B cell (primary cell): ENCODE results near the gene LPCAT4. TPM values are rescaled to one million over a fixed set of nuclear protein-coding genes. Genes with fewer than 3 reads are reported as not detected.

ENCODE experiments used
- ATAC-seq: fragments of 200-7000 bp; cut with Tn5 transposase; one replicate; pipeline ENCODE4 v1.10.0; 2021; ENCODE audit warnings: low read depth, mild to moderate bottlenecking, moderate number of reproducible peaks, moderate library complexity
- CTCF ChIA-PET: fragments of 350-600 bp; sonication (Branson Sonifier 250); formaldehyde crosslinking; loops from one replicate; lab custom pipeline; 2021; ENCODE audit warnings: antibody characterized with exemption, inconsistent platforms; lab: Charles Lee
- POLR2A ChIA-PET: fragments of 350-600 bp; sonication (Branson Sonifier 250); formaldehyde crosslinking; loops from one replicate; lab custom pipeline; 2021; ENCODE audit warnings: antibody characterized with exemption; lab: Charles Lee
- DNase-seq: peaks from one replicate; pipeline ENCODE4 v3.0.0; 2013
- H2AFZ ChIP-seq: 2 replicates; pipeline ENCODE4 v1.6.1; 2012; ENCODE audit warnings: mild to moderate bottlenecking, low read depth, low read length; ENCODE audit not compliant: insufficient read depth, poor library complexity, severe bottlenecking
- H3K27ac ChIP-seq, 2 donors: 1 replicate in 1 of 2; 2 replicates in 1 of 2; pipeline ENCODE4 v1.5.1; 2012 to 2013; ENCODE audit warnings: low read length in 2 of 2, mild to moderate bottlenecking in 2 of 2, moderate library complexity in 1 of 2
- H3K27me3 ChIP-seq, 4 experiments: fragments of 200-600 bp in 1 of 4; sonication (generic) in 1 of 4; replicated peaks in 1 of 4; 1 replicate in 2 of 4; 2 replicates in 2 of 4; pipeline versions ENCODE4 v1.6.1 to v1.7.0; 2013 to 2016; ENCODE audit warnings: low read length in 3 of 4, mild to moderate bottlenecking in 2 of 4, mixed read lengths in 1 of 4, moderate library complexity in 1 of 4; ENCODE audit not compliant: insufficient read depth in 4 of 4, control insufficient read depth in 3 of 4; ENCODE audit errors: control extremely low read depth in 1 of 4
- H3K36me3 ChIP-seq, 2 experiments: replicated peaks in 1 of 2; 1 replicate in 1 of 2; 2 replicates in 1 of 2; pipeline versions ENCODE4 v1.6.1 to v1.7.1; 2013; ENCODE audit warnings: low read length in 1 of 2; ENCODE audit not compliant: insufficient read depth in 2 of 2, control insufficient read depth in 1 of 2; ENCODE audit errors: control extremely low read depth in 1 of 2, extremely low read depth in 1 of 2
- H3K4me1 ChIP-seq, 2 donors: fragments of 200-600 bp in 1 of 2; sonication (generic) in 1 of 2; 1 replicate in 1 of 2; 2 replicates in 1 of 2; pipeline versions ENCODE4 v1.5.1 to v1.6.1; 2013 to 2017; ENCODE audit warnings: low read length in 2 of 2; ENCODE audit not compliant: control insufficient read depth in 2 of 2, insufficient read depth in 2 of 2
- H3K4me2 ChIP-seq: replicated peaks from 2 replicates; pipeline ENCODE3; 2012; ENCODE audit warnings: mild to moderate bottlenecking, low read depth, low read length; ENCODE audit not compliant: poor library complexity, severe bottlenecking
- H3K4me3 ChIP-seq, 5 experiments: fragments of 200-600 bp in 1 of 5; sonication (generic) in 1 of 5; 1 replicate in 3 of 5; 2 replicates in 2 of 5; pipeline versions ENCODE4 v1.5.1 to v1.7.0; 2011 to 2016; ENCODE audit warnings: low read length in 4 of 5, mild to moderate bottlenecking in 4 of 5, low read depth in 2 of 5, control low read depth in 1 of 5, moderate library complexity in 1 of 5; ENCODE audit not compliant: insufficient read depth in 1 of 5; ENCODE audit errors: control extremely low read depth in 1 of 5, extremely low read depth in 1 of 5
- H3K79me2 ChIP-seq: fragments of 200-600 bp; sonication (generic); one replicate; pipeline ENCODE4 v1.6.0; 2016; ENCODE audit warnings: low read length; ENCODE audit not compliant: control insufficient read depth, insufficient read depth
- H3K9ac ChIP-seq: fragments of 200-600 bp; sonication (generic); 2 replicates; pipeline ENCODE4 v1.6.1; 2017; ENCODE audit warnings: mild to moderate bottlenecking, low read length, moderate library complexity
- H3K9me3 ChIP-seq, 3 donors: one replicate each; pipeline versions ENCODE4 v1.6.1 to v1.7.1; 2013; ENCODE audit warnings: low read length in 2 of 3; ENCODE audit not compliant: control insufficient read depth in 2 of 3, insufficient read depth in 1 of 3; ENCODE audit errors: control extremely low read depth in 1 of 3
- H4K20me1 ChIP-seq: 2 replicates; pipeline ENCODE4 v1.6.0; 2012; ENCODE audit warnings: mild to moderate bottlenecking, low read length; ENCODE audit not compliant: insufficient read depth, control insufficient read depth, poor library complexity, severe bottlenecking
- H3K27ac Mint-ChIP-seq: one replicate; pipeline ENCODE4 v1.8.0; 2021; ENCODE audit warnings: mixed read lengths
- H3K27me3 Mint-ChIP-seq: one replicate; pipeline ENCODE4 v1.8.0; 2021; ENCODE audit warnings: mixed read lengths
- H3K4me1 Mint-ChIP-seq: one replicate; pipeline ENCODE4 v1.8.0; 2021; ENCODE audit warnings: mixed read lengths
- H3K4me3 Mint-ChIP-seq: one replicate; pipeline ENCODE4 v1.8.0; 2021; ENCODE audit warnings: mixed read lengths
- H3K9me3 Mint-ChIP-seq: one replicate; pipeline ENCODE4 v1.8.0; 2022; ENCODE audit warnings: mixed read lengths; ENCODE audit not compliant: insufficient read depth
- EZH2 ChIP-seq: IDR thresholded peaks from 2 replicates; pipeline ENCODE4 v1.6.1; 2012; ENCODE audit warnings: borderline replicate concordance, low read depth, mild to moderate bottlenecking, moderate library complexity, low read length; ENCODE audit not compliant: insufficient read depth, poor library complexity, severe bottlenecking
- WGBS: methylation state at CpG from one replicate; pipeline ENCODE4 v1.1.5; 2013; ENCODE audit warnings: missing lambda C conversion rate; ENCODE audit not compliant: insufficient coverage; 5-methylcytosine and 5-hydroxymethylcytosine counted together
- intact Hi-C: fragments of 100-400 bp; cut with micrococcal nuclease; formaldehyde crosslinking; loops from one replicate; pipeline ENCODE4 v1.10.0; 2022
- polyA plus RNA-seq: library from polyadenylated mRNA; depleted of rRNA; stranded (reverse); fragments of >200 nt; gene quantifications from 2 replicates; pipeline ENCODE4 v1.2.3, GENCODE V29; 2012
- total RNA-seq, 2 donors: library from RNA; stranded (reverse); fragments of 120-200 nt in 1 of 2; gene quantifications; 1 replicate in 1 of 2; 2 replicates in 1 of 2; pipeline versions ENCODE4 v1.2.3 to v1.2.4, GENCODE V29; 2013 to 2022
- TF ChIP-seq, protein P1 (sequence below): fragments of 200-600 bp; IDR thresholded peaks from one replicate; pipeline ENCODE4 v1.8.0; 2022; ENCODE audit warnings: antibody characterized with exemption, mild to moderate bottlenecking

Gene LPCAT4
- total and polyA plus RNA-seq, 2 donors (not counting 1 experiment from before 2014, with no cell fraction given) = 64.2 to 76.3 TPM

DNA sequence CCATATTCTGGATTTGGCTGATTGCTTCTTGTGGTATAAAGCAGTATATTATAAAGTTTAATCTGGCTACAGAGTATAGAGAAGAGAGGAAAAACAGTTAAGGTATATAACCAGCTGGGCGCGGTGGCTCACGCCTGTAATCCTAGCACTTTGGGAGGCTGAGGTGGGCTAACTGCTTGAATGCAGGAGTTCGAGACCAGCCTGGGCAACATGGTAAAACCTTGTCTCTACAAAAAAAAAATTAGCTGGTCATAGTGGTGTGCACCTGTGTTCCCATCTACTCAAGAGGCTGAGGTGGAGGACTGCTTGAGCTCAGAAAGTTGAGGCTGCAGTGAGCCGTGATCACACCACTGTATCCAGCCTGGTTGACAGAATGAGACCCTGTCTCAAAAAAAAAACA, 36.7 kb downstream of the LPCAT4 start:
- intact Hi-C loops = loop anchor here (10.0 kb wide), 1 partner anchor 655 kb away; the partner anchor contains the start of gene ZNF770
- H3K9me3 Mint-ChIP-seq = no peaks in the 10 kb centered on the region
- H3K27ac Mint-ChIP-seq = peak overlapping the region; percentile 77
- Histone ChIP-seq H3K4me3 (no peak overlapping the region), H3K9me3 (no peaks in the 10 kb centered on the region), H3K4me1 (peaks cover 69 to 79% of the 10 kb centered on the region in 2 donors), H3K27ac (peak overlapping the region in 1 of 2 donors; percentile 87), H3K36me3 (no peaks in the 10 kb centered on the region), H2AFZ (no peak overlapping the region), H3K9ac (no peak overlapping the region), H4K20me1 (no peaks in the 10 kb centered on the region), H3K79me2 (peaks cover 98% of the 10 kb centered on the region), H3K4me2 (peak overlapping the region; percentile 70), H3K27me3 (no peaks in the 10 kb centered on the region)
- H3K27me3 Mint-ChIP-seq = no peaks in the 10 kb centered on the region
- no peak for TF ChIP-seq EZH2
- TF ChIP-seq, protein P1, sequence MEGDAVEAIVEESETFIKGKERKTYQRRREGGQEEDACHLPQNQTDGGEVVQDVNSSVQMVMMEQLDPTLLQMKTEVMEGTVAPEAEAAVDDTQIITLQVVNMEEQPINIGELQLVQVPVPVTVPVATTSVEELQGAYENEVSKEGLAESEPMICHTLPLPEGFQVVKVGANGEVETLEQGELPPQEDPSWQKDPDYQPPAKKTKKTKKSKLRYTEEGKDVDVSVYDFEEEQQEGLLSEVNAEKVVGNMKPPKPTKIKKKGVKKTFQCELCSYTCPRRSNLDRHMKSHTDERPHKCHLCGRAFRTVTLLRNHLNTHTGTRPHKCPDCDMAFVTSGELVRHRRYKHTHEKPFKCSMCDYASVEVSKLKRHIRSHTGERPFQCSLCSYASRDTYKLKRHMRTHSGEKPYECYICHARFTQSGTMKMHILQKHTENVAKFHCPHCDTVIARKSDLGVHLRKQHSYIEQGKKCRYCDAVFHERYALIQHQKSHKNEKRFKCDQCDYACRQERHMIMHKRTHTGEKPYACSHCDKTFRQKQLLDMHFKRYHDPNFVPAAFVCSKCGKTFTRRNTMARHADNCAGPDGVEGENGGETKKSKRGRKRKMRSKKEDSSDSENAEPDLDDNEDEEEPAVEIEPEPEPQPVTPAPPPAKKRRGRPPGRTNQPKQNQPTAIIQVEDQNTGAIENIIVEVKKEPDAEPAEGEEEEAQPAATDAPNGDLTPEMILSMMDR = no peak
- no peak for ATAC-seq
- WGBS = 94% methylated on average over 5 of the region's 5 CpGs
- H3K4me1 Mint-ChIP-seq = peaks cover 77% of the 10 kb centered on the region
- ChIA-PET POLR2A (interaction anchor here (0.6 to 2.7 kb wide), 3 partner anchors 7 to 12 kb away, joined by 3 to 15 read pairs (median 11); partner anchors contain the start of genes NOP10 and SLC12A6), CTCF (interaction anchor here (1.3 to 2.8 kb wide), 4 partner anchors 13 to 37 kb away, joined by 3 to 9 read pairs (median 4); partner anchors contain the start of genes LPCAT4, NOP10 and NUTM1)
- H3K4me3 Mint-ChIP-seq = peak overlapping the region; percentile 24
- DNase-seq = no peak

- H3K4me1 Mint-ChIP-seq = peaks cover 76% of the 10 kb centered on the region
- H3K36me3 ChIP-seq = no peaks in the 10 kb centered on the region
- peak overlapping the region; percentile 63 to 87 for H3K27ac ChIP-seq
- H3K9me3 ChIP-seq = no peaks in the 10 kb centered on the region
- H3K9ac ChIP-seq = peak overlapping the region; percentile 36
- H3K79me2 ChIP-seq = peaks cover 91% of the 10 kb centered on the region
- POLR2A ChIA-PET = interaction anchor here (1.2 to 2.7 kb wide), 2 partner anchors 9 to 11 kb away, joined by 5 to 11 read pairs; partner anchors contain the start of gene SLC12A6
- H2AFZ ChIP-seq = peak overlapping the region; percentile 26
- CTCF ChIA-PET = interaction anchor here (0.9 to 2.8 kb wide), 11 partner anchors 9 to 259 kb away, joined by 3 to 9 read pairs (median 4); partner anchors contain the start of genes LPCAT4, NOP10 and NUTM1
- no peaks in the 10 kb centered on the region for H3K27me3 ChIP-seq
- peak overlapping the region; percentile 70 for H3K4me2 ChIP-seq
- DNase-seq = no peak
- no peak for TF ChIP-seq EZH2
- TF ChIP-seq, protein P1 = no peak
- no peaks in the 10 kb centered on the region for H4K20me1 ChIP-seq
- peak overlapping the region in 2 of 5 experiments; percentile 8 to 23 for H3K4me3 ChIP-seq
- no peak for ATAC-seq
- no peaks in the 10 kb centered on the region for H3K9me3 Mint-ChIP-seq
- intact Hi-C loops = loop anchor here (1.0 kb wide), 1 partner anchor 11 kb away; no protein-coding TSS in a partner anchor
- peaks cover 65 to 81% of the 10 kb centered on the region in 2 donors for H3K4me1 ChIP-seq
- H3K27ac Mint-ChIP-seq = peak overlapping the region; percentile 67
- no peaks in the 10 kb centered on the region for H3K27me3 Mint-ChIP-seq
- H3K4me3 Mint-ChIP-seq = peak overlapping the region; percentile 65
- 38% methylated on average over 1 of the region's 2 CpGs for WGBS
Observed at GRCh38 chr15:34329006-34329405, 38.0 kb downstream of the LPCAT4 start.
